Measurements from ENCODE around the gene PCNT.

DNA sequence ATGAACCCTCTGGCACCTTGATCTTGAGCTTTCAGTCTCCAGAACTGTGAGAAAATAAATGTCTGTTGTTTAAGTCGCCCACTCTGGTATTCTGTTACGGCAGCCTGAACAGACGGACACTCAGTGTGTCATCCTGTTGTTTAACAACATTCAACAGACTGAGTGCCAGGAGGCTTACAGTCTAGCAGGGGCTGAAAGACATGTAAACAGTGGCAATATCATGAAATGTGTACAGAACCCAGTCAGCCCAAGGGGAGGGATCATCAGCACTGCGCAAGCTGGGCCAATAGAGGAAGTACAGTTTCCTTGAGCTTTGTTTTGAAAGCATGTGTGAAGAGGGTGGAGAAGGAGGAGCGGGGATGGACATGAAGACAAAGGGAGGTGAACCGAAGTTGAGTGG is 148.3 kb downstream of the PCNT start:
- TF ChIP-seq, protein P1, sequence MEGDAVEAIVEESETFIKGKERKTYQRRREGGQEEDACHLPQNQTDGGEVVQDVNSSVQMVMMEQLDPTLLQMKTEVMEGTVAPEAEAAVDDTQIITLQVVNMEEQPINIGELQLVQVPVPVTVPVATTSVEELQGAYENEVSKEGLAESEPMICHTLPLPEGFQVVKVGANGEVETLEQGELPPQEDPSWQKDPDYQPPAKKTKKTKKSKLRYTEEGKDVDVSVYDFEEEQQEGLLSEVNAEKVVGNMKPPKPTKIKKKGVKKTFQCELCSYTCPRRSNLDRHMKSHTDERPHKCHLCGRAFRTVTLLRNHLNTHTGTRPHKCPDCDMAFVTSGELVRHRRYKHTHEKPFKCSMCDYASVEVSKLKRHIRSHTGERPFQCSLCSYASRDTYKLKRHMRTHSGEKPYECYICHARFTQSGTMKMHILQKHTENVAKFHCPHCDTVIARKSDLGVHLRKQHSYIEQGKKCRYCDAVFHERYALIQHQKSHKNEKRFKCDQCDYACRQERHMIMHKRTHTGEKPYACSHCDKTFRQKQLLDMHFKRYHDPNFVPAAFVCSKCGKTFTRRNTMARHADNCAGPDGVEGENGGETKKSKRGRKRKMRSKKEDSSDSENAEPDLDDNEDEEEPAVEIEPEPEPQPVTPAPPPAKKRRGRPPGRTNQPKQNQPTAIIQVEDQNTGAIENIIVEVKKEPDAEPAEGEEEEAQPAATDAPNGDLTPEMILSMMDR (IDR thresholded peaks at IDR 0.05 in 4 of 5, conservative IDR thresholded peaks at IDR 0.05 in 1 of 5) = no peak
- no peak for TF ChIP-seq POLR2A (IDR thresholded peaks at IDR 0.05)
